DND-41 (cell line): ENCODE data around the gene TMA7B.

Experiments used
- ATAC-seq: fragments of 200-7000 bp; cut with Tn5 transposase; 3 replicates; pipeline ENCODE4 v1.9.1; 2021; ENCODE audit warnings: low read depth; ENCODE audit not compliant: insufficient read depth
- DNase-seq: peaks from one replicate; pipeline ENCODE4 v3.0.0-alpha.2; 2020
- H2AFZ ChIP-seq: 2 replicates; pipeline ENCODE4 v1.6.0; 2012; ENCODE audit warnings: low read depth, low read length
- H3K27ac ChIP-seq: 2 replicates; pipeline ENCODE4 v1.5.1; 2012; ENCODE audit warnings: low read length, inconsistent platforms
- H3K27me3 ChIP-seq: fragments of 200-600 bp; sonication (generic); 2 replicates; pipeline ENCODE4 v1.6.0; 2012; ENCODE audit warnings: low read length, mild to moderate bottlenecking, inconsistent platforms; ENCODE audit not compliant: insufficient read depth, poor library complexity
- H3K36me3 ChIP-seq: 2 replicates; pipeline ENCODE4 v1.5.1; 2012; ENCODE audit warnings: low read length, inconsistent platforms; ENCODE audit not compliant: insufficient read depth
- H3K4me1 ChIP-seq: 2 replicates; pipeline ENCODE4 v1.5.1; 2012; ENCODE audit warnings: mild to moderate bottlenecking, low read length; ENCODE audit not compliant: insufficient read depth
- H3K4me2 ChIP-seq: 2 replicates; pipeline ENCODE4 v1.6.0; 2012; ENCODE audit warnings: mild to moderate bottlenecking, moderate library complexity, low read length, inconsistent platforms; ENCODE audit not compliant: insufficient read depth
- H3K4me3 ChIP-seq, 2 experiments: fragments of 200-600 bp in 1 of 2; shearing (Covaris generic) in 1 of 2; 2 replicates each; pipeline ENCODE4 v1.5.1; 2012 to 2016; ENCODE audit warnings: inconsistent platforms in 2 of 2, low read length in 2 of 2, mild to moderate bottlenecking in 2 of 2, low read depth in 1 of 2, moderate library complexity in 1 of 2
- H3K79me2 ChIP-seq: 2 replicates; pipeline ENCODE4 v1.6.0; 2012; ENCODE audit warnings: low read length, inconsistent platforms; ENCODE audit not compliant: insufficient read depth
- H3K9ac ChIP-seq: 2 replicates; pipeline ENCODE4 v1.6.0; 2012; ENCODE audit warnings: low read depth, mild to moderate bottlenecking, inconsistent platforms, low read length, moderate library complexity
- H3K9me3 ChIP-seq: 2 replicates; pipeline ENCODE4 v1.5.1; 2012; ENCODE audit warnings: low read length, moderate library complexity, mild to moderate bottlenecking, inconsistent platforms; ENCODE audit not compliant: insufficient read depth, severe bottlenecking
- H4K20me1 ChIP-seq: 2 replicates; pipeline ENCODE4 v1.6.0; 2012; ENCODE audit warnings: low read length; ENCODE audit not compliant: insufficient read depth
- CTCF ChIP-seq: IDR thresholded peaks from 2 replicates; pipeline ENCODE4 v1.5.1; 2012; ENCODE audit warnings: borderline replicate concordance, low read length, moderate library complexity, mild to moderate bottlenecking; ENCODE audit not compliant: poor library complexity, severe bottlenecking; ENCODE audit errors: extremely low read depth
- EZH2 ChIP-seq: IDR thresholded peaks from 3 replicates; pipeline ENCODE4 v1.6.1; 2012; ENCODE audit warnings: borderline replicate concordance, low read depth, mild to moderate bottlenecking, moderate library complexity, low read length, inconsistent platforms; ENCODE audit not compliant: severe bottlenecking

TMA7B gene

GRCh38 chr22:39959640-39960447 lies at the start of gene TMA7B:
Gene TMA7B, plus strand, starts transcription at chr22:39960397. Its CDS starts 3,978 bp downstream, at chr22:39964375.
- no peak within 1 kb of the TSS for H2AFZ ChIP-seq
- H3K9ac ChIP-seq = no peak within 1 kb of the TSS
- H4K20me1 ChIP-seq = no peaks in the 10 kb centered on the region
- no peaks in the 10 kb centered on the region; the same call in 1 of the 2 replicates for H3K79me2 ChIP-seq
- TF ChIP-seq EZH2 = no peak
- no peak for TF ChIP-seq CTCF
- ATAC-seq (no peak), DNase-seq (no peak)
- H3K27me3 ChIP-seq = no peaks in the 10 kb centered on the region
- H3K27ac ChIP-seq = peak within 1 kb of the TSS; percentile 42
- H3K36me3 ChIP-seq = peaks cover 88% of the 10 kb centered on the region
- no peak within 1 kb of the TSS for H3K4me2 ChIP-seq
- H3K4me3 ChIP-seq = no peak within 1 kb of the TSS
- no peaks in the 10 kb centered on the region for H3K9me3 ChIP-seq
- peaks cover 18% of the 10 kb centered on the region for H3K4me1 ChIP-seq

GRCh38 chr22:39910876-39911613 lies 49.2 kb upstream of the TMA7B start:
- Histone ChIP-seq H3K9me3 (no peaks in the 10 kb centered on the region), H3K27ac (no peak overlapping the region), H2AFZ (no peak overlapping the region), H3K9ac (no peak overlapping the region), H3K4me2 (no peak overlapping the region), H3K79me2 (peaks cover 94% of the 10 kb centered on the region), H3K4me1 (peaks cover 9% of the 10 kb centered on the region; the same call in 1 of the 2 replicates), H3K4me3 (no peak overlapping the region), H3K36me3 (no peaks in the 10 kb centered on the region; the same call in 1 of the 2 replicates), H4K20me1 (peaks cover 8% of the 10 kb centered on the region; the same call in 1 of the 2 replicates), H3K27me3 (no peaks in the 10 kb centered on the region)
- ATAC-seq = no peak
- no peak for DNase-seq
- no peak for TF ChIP-seq EZH2
- TF ChIP-seq CTCF = no peak

GRCh38 chr22:39913321-39913720 lies 46.9 kb upstream of the TMA7B start:
- ATAC-seq = no peak
- no peak overlapping the region for H3K27ac ChIP-seq
- no peak for TF ChIP-seq EZH2
- no peak for TF ChIP-seq CTCF
- H3K36me3 ChIP-seq = no peaks in the 10 kb centered on the region; the same call in 1 of the 2 replicates
- no peak overlapping the region for H2AFZ ChIP-seq
- H3K9me3 ChIP-seq = no peaks in the 10 kb centered on the region
- H3K4me3 ChIP-seq = no peak overlapping the region
- no peak overlapping the region for H3K9ac ChIP-seq
- peaks cover 5% of the 10 kb centered on the region for H3K4me1 ChIP-seq
- no peak for DNase-seq
- H4K20me1 ChIP-seq = peaks cover 8% of the 10 kb centered on the region; the same call in 1 of the 2 replicates
- no peak overlapping the region for H3K4me2 ChIP-seq
- H3K27me3 ChIP-seq = no peaks in the 10 kb centered on the region
- H3K79me2 ChIP-seq = peaks cover 94% of the 10 kb centered on the region
